ENCODE data around the gene TRMT1.

The TRMT1 gene

GRCh38 chr19:13070425-13071140 is 46.0 kb downstream of the TRMT1 start:
- no peak for DNase-seq (ENCODE audit: low read depth)

- peak; percentile 93 for DNase-seq (ENCODE audit: low read depth)
Measured at GRCh38 chr19:13069415-13070359, 46.9 kb downstream of the TRMT1 start.

GRCh38 chr19:13068085-13068846 is 48.3 kb downstream of the TRMT1 start:
- no peak for DNase-seq (ENCODE audit: low read depth)

- DNase-seq (ENCODE audit: low read depth), result no peak
Measured at GRCh38 chr19:13066933-13067807, 49.4 kb downstream of the TRMT1 start.

GRCh38 chr19:13066226-13066625 is 50.3 kb downstream of the TRMT1 start:
- no peak for DNase-seq (ENCODE audit: low read depth)

- DNase-seq (ENCODE audit: low read depth), result no peak
Measured at GRCh38 chr19:13064092-13064489, 52.4 kb downstream of the TRMT1 start.

- no peak for DNase-seq (ENCODE audit: low read depth)
Measured at GRCh38 chr19:13063461-13064091, 53.0 kb downstream of the TRMT1 start.

- no peak for DNase-seq (ENCODE audit: low read depth)
Measured at GRCh38 chr19:13062317-13062716, 54.2 kb downstream of the TRMT1 start.

- DNase-seq (ENCODE audit: low read depth), result peak; percentile 60
Measured at GRCh38 chr19:13060964-13061927, 55.3 kb downstream of the TRMT1 start.

GRCh38 chr19:13060233-13060963 is 56.1 kb downstream of the TRMT1 start:
- DNase-seq (ENCODE audit: low read depth), result no peak

GRCh38 chr19:13058951-13059660 is 57.4 kb downstream of the TRMT1 start:
- DNase-seq (ENCODE audit: low read depth), result no peak

- DNase-seq (ENCODE audit: low read depth), result no peak
Measured at GRCh38 chr19:13057744-13058143, 58.8 kb downstream of the TRMT1 start.

- DNase-seq (ENCODE audit: low read depth), result no peak
Measured at GRCh38 chr19:13057147-13057572, 59.4 kb downstream of the TRMT1 start.

- no peak for DNase-seq (ENCODE audit: low read depth)
Measured at GRCh38 chr19:13056052-13056660, 60.4 kb downstream of the TRMT1 start.

GRCh38 chr19:13055213-13056051 is 61.1 kb downstream of the TRMT1 start:
- DNase-seq (ENCODE audit: low read depth), result no peak
